Measurements from ENCODE around the gene FGF12. TPM values are rescaled to one million over a fixed set of nuclear protein-coding genes. Genes with fewer than 3 reads are reported as not detected.

Gene FGF12
- total RNA-seq, 4 donors from 2014 or later, result 1.0 to 4.4 (median 1.3) TPM; not detected in 1

- DNase-seq, result no peak
- no peak for TF ChIP-seq CTCF (IDR thresholded peaks at IDR 0.05)
- no peak for TF ChIP-seq POLR2A (IDR thresholded peaks at IDR 0.05)
- no peaks in the 10 kb centered on the region for H3K9me3 ChIP-seq
- H3K4me3 ChIP-seq, result no peak overlapping the region
- H3K36me3 ChIP-seq, result no peaks in the 10 kb centered on the region
- no peak overlapping the region for H3K27ac ChIP-seq
- intact Hi-C loops (cut with DNase I; ENCODE audit: low total_unique reads), result no loop called here
- H3K4me1 ChIP-seq, result no peaks in the 10 kb centered on the region
- no peaks in the 10 kb centered on the region for H3K27me3 ChIP-seq
Measured at GRCh38 chr3:192275741-192276355, 451.5 kb downstream of the FGF12 start.

- Histone ChIP-seq H3K27me3 (no peaks in the 10 kb centered on the region), H3K4me1 (no peaks in the 10 kb centered on the region), H3K27ac (no peak overlapping the region), H3K9me3 (no peaks in the 10 kb centered on the region), H3K36me3 (no peaks in the 10 kb centered on the region), H3K4me3 (no peak overlapping the region)
- intact Hi-C loops (cut with DNase I; ENCODE audit: low total_unique reads), result no loop called here
- TF ChIP-seq POLR2A (IDR thresholded peaks at IDR 0.05) (no peak), CTCF (IDR thresholded peaks at IDR 0.05) (no peak)
- DNase-seq, result no peak
Measured at GRCh38 chr3:192273697-192274010, 453.7 kb downstream of the FGF12 start.

- TF ChIP-seq POLR2A (IDR thresholded peaks at IDR 0.05) (no peak), CTCF (IDR thresholded peaks at IDR 0.05) (no peak)
- intact Hi-C loops (cut with DNase I; ENCODE audit: low total_unique reads), result no loop called here
- H3K9me3 ChIP-seq, result no peaks in the 10 kb centered on the region
Measured at GRCh38 chr3:192273001-192273696, 454.2 kb downstream of the FGF12 start.

DNA sequence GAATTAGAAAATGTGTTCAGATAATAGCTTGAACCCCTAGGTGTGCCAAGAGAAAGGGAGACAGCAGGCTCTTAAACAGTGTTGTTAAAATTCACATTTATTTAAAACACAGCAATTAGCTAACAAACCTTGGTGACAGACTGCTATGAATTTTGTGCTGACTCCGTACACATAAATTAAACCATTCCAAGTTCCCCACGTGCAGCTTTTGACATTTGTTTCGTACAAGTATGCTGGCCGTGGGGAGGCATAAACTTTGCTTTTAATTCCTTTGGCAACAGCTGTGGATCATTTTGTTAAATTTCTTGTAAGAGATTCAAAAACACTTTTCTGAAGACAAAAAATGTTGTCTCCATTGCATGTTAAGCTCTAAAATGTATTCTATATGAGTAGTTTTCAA is 465.3 kb downstream of the FGF12 start:
- H3K9me3 ChIP-seq, result no peaks in the 10 kb centered on the region
- TF ChIP-seq CTCF (IDR thresholded peaks at IDR 0.05) (no peak), POLR2A (IDR thresholded peaks at IDR 0.05) (no peak)

More at GRCh38 chr3:192273001-192273696, 454.2 kb downstream of the FGF12 start:
- no peaks in the 10 kb centered on the region for H3K4me1 ChIP-seq
- DNase-seq, result no peak
- H3K4me3 ChIP-seq, result no peak overlapping the region
- H3K36me3 ChIP-seq, result no peaks in the 10 kb centered on the region
- no peaks in the 10 kb centered on the region for H3K27me3 ChIP-seq
- H3K27ac ChIP-seq, result no peak overlapping the region

DNA sequence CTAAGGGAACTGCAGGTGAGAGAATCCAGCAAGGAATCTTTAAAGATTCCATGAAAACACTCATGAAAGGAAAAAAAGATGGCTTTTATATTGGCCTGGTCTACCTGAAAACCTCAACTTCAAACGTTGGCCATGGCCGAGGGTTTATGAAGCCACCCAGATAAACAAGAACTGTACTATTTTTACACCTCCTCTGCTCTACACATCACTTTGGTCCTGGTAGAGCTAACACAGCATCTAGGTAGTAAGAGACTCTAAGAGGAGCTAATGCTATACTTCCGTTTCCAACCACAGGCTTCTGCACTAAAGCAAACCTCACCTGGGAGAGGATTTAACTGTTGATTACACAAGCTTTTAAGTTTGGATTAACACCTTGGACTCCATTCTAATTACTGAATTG is 466.2 kb downstream of the FGF12 start:
- Histone ChIP-seq H3K27ac (no peak overlapping the region), H3K4me1 (no peaks in the 10 kb centered on the region), H3K36me3 (no peaks in the 10 kb centered on the region), H3K27me3 (no peaks in the 10 kb centered on the region), H3K4me3 (no peak overlapping the region), H3K9me3 (no peaks in the 10 kb centered on the region)
- no peak for TF ChIP-seq CTCF (IDR thresholded peaks at IDR 0.05)
- TF ChIP-seq POLR2A (IDR thresholded peaks at IDR 0.05), result no peak
- intact Hi-C loops (cut with DNase I; ENCODE audit: low total_unique reads), result no loop called here
- no peak for DNase-seq

More for the DNA sequence above, 465.3 kb downstream of the FGF12 start:
- intact Hi-C loops (cut with DNase I; ENCODE audit: low total_unique reads), result no loop called here
- no peak overlapping the region for H3K4me3 ChIP-seq
- no peaks in the 10 kb centered on the region for H3K4me1 ChIP-seq
- H3K36me3 ChIP-seq, result no peaks in the 10 kb centered on the region
- H3K27ac ChIP-seq, result no peak overlapping the region
- H3K27me3 ChIP-seq, result no peaks in the 10 kb centered on the region
- DNase-seq, result no peak
